DMS79 treated with DMSO at 0.1 percent for 48 hours (cell line): ENCODE results near the gene MYOD1.

Experiments used
- DNase-seq: peaks from one replicate; lab custom pipeline; 2025; lab: John Stamatoyannopoulos, UW

The MYOD1 gene

GRCh38 chr11:17734986-17735817 lies 15.8 kb downstream of the MYOD1 start:
- DNase-seq: peak; percentile 23

DNA sequence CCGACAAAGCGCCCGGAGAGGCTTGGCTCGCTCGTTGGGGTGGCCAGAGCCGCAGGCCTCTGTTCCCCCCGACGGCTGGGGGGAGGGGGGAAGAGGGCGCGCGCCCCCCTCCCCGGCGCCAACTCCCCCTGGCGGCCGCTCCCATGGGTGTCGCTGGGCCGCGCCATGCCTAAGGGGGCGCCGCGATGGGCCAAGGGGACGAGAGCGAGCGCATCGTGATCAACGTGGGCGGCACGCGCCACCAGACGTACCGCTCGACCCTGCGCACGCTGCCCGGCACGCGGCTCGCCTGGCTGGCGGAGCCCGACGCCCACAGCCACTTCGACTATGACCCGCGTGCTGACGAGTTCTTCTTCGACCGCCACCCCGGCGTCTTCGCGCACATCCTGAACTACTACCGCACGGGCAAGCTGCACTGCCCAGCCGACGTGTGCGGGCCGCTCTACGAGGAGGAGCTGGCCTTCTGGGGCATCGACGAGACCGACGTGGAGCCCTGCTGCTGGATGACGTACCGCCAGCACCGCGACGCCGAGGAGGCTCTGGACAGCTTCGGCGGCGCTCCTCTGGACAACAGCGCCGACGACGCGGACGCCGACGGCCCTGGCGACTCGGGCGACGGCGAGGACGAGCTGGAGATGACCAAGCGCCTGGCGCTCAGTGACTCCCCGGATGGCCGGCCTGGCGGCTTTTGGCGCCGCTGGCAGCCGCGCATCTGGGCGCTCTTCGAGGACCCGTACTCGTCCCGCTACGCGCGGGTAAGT lies 16.6 kb downstream of the MYOD1 start:
- no peak for DNase-seq

- DNase-seq: no peak
Observed at GRCh38 chr11:17736579-17736893, 17.2 kb downstream of the MYOD1 start.

GRCh38 chr11:17736930-17737817 lies 17.8 kb downstream of the MYOD1 start:
- DNase-seq: no peak

- DNase-seq: no peak
Observed at GRCh38 chr11:17738151-17738973, 19.0 kb downstream of the MYOD1 start.

- no peak for DNase-seq
Observed at GRCh38 chr11:17739945-17740338, 20.6 kb downstream of the MYOD1 start.

GRCh38 chr11:17740649-17741235 lies 21.4 kb downstream of the MYOD1 start:
- no peak for DNase-seq

DNA sequence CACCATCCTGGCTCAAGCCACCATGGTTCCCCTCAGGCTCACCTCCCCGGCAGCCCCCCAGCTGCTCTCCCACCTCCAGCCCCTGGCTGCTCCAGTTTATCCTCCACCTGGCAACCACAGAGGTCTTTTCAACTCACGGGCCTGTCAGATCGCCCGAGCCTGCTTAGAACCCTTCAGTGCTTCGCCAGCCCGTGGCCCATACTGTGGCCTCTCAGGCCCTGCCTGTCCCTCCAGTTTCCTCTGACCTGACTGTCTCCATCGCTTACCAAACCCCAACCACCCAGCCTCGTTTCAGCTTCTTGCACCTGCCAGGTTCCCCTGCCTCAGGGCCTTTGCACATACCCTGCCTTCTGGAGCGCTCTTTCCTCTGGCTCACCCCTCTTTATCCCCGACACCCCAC lies 22.1 kb downstream of the MYOD1 start:
- no peak for DNase-seq

- no peak for DNase-seq
Observed at GRCh38 chr11:17742019-17742418, 22.6 kb downstream of the MYOD1 start.

GRCh38 chr11:17743026-17743807 lies 23.8 kb downstream of the MYOD1 start:
- DNase-seq: no peak

- no peak for DNase-seq
Observed at GRCh38 chr11:17743808-17744119, 24.4 kb downstream of the MYOD1 start.

GRCh38 chr11:17744151-17744940 lies 25.0 kb downstream of the MYOD1 start:
- DNase-seq: no peak

DNA sequence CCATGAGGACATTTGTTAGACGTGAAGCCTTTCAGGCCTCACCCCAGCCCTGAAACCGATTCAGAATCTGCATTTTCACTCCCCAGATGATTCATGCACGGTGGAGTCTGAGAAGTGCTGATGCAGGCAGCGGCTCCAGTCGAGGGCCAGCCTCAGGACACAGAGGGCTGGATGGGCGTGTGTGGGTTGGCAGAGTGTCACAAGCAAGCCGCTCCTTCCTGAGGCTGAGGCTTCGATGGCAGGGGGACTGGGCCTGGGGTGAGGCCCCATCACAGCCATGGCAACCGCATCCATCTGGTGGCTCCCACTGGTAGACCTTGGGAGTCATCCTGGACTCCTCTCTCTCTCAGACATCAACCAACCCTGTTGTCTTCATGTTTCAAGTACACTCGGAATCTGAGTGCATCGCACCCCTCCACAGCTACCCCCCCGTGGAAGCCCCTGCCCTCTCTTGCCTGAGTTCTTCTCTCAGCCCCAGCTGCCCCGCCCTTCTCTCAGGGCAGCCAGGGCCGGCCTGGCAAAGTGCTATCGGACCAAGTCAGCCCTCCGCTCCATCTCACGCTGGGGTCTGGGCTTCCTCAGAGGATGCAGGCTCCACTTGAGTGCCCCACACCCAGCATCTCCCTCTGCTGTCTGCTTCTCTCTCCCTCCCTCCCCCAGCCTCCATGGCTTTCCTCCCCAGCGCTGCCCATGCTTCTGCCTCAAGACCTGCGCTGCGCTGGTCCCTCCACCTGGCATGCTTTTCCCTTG lies 25.8 kb downstream of the MYOD1 start:
- DNase-seq: no peak

- DNase-seq: no peak
Observed at GRCh38 chr11:17746096-17746495, 26.7 kb downstream of the MYOD1 start.

GRCh38 chr11:17747131-17747955 lies 28.0 kb downstream of the MYOD1 start:
- no peak for DNase-seq

- no peak for DNase-seq
Observed at GRCh38 chr11:17748044-17748443, 28.7 kb downstream of the MYOD1 start.

- no peak for DNase-seq
Observed at GRCh38 chr11:17748761-17749721, 29.7 kb downstream of the MYOD1 start.
